ENCODE results near the gene SGCG.
A peak's percentile ranks its signal among the peaks of the same experiment; 100 is the strongest.
"Not testable (repeated sequence)": the region's sequence is repeated elsewhere in the genome, so short reads cannot be mapped to it uniquely, and the experiment has no call there.

Gene SGCG

GRCh38 chr13:23231241-23231640 is 50.5 kb downstream of the SGCG start:
- no peak for DNase-seq

- no peak for DNase-seq
Observed at GRCh38 chr13:23235994-23236393, 55.2 kb downstream of the SGCG start.

DNA sequence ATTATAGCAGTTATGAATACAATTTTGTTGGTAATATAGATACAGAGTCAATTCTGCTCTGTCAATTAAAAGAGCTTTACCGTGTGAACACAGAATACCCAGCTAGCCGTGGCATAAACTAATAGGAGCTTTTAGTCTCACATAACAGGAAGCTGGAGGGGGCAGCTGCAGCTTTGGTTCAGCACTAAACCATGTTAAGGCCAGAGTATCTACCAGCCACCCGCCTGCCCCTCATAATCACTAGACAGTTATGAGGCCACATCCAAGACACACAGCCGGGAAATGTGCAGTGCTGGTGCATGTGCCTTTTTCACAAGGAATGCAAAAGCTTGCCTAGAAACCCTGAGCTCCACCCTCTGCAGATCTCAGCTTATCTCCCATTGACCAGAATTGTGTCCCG is 62.3 kb downstream of the SGCG start:
- DNase-seq: no peak

DNA sequence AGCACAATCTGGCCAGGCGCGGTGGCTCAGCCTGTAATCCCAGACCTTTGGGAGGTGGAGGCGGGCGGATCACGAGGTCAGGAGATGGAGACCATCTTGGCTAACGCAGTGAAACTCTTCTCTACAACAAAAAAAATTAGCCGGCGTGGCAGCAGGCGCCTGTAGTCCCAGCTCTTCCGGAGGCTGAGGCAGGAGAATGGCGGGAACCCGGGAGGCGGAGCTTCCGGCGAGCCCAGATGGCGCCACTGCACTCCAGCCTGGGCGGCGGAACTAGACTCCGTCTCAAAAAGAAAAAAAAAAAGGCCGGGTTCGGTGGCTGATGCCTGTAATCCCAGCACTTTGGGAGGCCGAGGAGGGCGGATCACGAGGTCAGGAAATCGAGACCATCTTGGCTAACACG is 67.6 kb downstream of the SGCG start:
- DNase-seq: not testable (repeated sequence)

DNA sequence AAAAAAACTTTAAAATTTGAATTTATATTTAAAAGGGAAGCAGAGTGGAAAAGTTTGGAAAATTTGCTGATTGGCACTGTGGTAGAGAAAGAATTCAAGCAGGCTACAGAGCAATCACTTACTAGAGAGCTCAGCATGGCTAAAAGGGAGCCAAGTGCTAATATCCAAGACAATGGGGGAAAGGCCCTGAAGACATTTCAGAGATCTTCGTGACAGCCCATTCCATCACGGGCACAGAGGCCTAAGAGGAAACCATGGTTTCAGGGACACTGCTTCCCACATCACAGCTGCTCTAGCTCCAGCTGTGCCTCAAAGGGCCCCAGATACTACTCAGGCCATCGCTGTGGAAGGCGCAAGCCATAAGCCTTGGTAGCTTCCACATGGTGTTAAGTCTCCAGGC is 73.7 kb downstream of the SGCG start:
- DNase-seq: no peak

GRCh38 chr13:23267571-23267970 is 86.8 kb downstream of the SGCG start:
- DNase-seq: no peak

GRCh38 chr13:23268441-23268840 is 87.7 kb downstream of the SGCG start:
- DNase-seq: no peak

- DNase-seq: no peak
Observed at GRCh38 chr13:23271331-23271730, 90.6 kb downstream of the SGCG start.

GRCh38 chr13:23273498-23273897 is 92.7 kb downstream of the SGCG start:
- DNase-seq: no peak

GRCh38 chr13:23279321-23279720 is 98.5 kb downstream of the SGCG start:
- DNase-seq: no peak

DNA sequence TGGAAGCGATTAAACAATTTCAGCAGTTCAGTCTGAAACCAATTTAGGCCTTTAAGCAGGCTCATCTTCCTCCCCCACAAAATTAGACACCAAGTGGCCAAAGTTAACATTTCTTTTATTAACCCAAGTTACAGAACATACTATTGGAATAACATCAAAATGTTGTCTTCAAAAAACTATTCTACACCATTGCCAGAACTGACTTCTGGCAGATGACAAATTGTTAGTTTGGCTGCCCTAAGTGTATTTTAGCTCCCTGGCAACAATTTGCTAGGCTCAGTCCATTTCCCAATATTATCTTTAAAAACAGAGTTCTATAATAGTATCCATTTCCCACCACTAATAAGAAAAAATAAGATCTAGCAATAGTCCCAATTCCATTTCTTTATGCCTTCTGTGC is 107.8 kb downstream of the SGCG start:
- DNase-seq: no peak

GRCh38 chr13:23288995-23289394 is 108.2 kb downstream of the SGCG start:
- DNase-seq: no peak

- no peak for DNase-seq
Observed at GRCh38 chr13:23289917-23290357, 109.2 kb downstream of the SGCG start.

GRCh38 chr13:23292586-23292985 is 111.8 kb downstream of the SGCG start:
- DNase-seq: no peak

GRCh38 chr13:23314837-23315236 is 134.1 kb downstream of the SGCG start:
- DNase-seq: not testable (repeated sequence)

- no peak for DNase-seq
Observed at GRCh38 chr13:23319883-23320224, 139.1 kb downstream of the SGCG start.

GRCh38 chr13:23320926-23321534 is 140.3 kb downstream of the SGCG start:
- DNase-seq: no peak

GRCh38 chr13:23321535-23322241 is 140.9 kb downstream of the SGCG start:
- DNase-seq: peak in 1 of 2 experiments; percentile 7

- DNase-seq: peak in 1 of 2 experiments; percentile 51
Observed at GRCh38 chr13:23322353-23323336, 141.9 kb downstream of the SGCG start.

DNA sequence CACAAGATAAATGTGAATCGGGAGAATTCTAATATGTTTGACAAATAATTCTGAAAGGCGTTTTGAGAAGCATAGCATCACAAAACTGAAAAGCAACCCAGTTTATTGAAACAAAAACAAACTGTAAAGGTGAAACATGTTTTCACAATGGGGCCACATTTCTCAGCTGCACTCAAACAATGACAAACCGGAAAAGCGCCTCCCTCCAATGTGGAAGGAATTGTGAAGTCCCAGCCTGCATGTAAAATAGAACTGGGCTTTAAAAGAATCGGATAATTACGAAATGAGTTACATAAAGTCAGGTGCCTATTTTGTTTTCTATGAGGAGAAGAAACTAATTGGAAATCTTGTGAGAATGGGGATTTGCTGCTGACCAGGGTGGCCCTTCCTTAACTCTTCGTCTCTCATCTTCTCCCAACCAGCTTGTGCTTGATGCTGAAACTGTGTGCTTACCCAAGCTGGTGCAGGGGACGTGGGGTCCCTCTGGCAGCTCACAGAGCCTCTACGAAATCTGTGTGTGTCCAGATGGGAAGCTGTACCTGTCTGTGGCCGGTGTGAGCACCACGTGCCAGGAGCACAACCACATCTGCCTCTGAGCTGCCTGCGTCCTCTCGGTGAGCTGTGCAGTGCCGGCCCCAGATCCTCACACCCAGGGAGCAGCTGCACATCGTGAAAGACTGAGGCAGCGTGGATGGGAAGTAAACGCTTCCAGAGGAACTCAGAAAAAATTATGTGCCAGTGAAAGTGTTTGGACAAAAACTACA is 143.3 kb downstream of the SGCG start:
- DNase-seq: peak in 1 of 2 experiments; percentile 26

- DNase-seq: no peak
Observed at GRCh38 chr13:23325191-23325590, 144.4 kb downstream of the SGCG start.

DNA sequence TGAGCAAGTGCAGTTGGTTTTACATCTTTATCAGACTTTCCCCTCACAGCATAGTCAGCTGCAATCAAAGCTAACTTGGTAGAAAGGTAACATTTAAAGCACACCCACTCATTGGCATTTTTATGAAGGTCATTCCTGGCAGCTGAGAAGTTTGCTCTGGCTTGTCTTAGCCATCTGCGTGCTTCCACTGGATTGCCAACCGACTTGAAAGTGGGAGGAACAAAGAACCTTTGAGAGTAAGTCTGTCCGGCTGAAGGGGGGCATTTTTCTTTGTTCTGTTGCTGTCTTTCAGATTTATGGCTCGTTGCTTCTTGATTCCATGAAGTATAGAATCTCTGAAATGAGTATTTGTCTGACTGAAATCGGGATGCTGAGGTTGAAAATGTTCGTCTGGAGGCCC is 149.6 kb downstream of the SGCG start:
- no peak for DNase-seq

DNA sequence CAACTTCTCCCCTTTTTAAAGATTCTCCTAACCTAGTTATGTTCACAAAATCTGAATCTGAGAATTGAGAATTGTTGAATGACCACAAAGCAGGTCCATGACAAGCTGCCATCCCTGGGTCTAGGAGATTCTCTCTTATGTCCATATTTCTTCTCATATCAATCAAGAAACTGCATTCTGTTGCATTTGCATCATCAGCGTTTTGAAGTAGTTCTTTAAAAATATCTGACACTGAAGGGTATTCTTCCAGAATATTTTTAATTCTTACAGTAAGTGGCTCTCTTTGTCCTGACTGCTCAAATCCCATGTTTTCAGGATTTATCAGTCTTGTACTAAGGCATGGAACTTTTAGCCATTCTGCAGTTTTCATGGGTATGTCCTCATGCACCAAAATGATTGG is 158.4 kb downstream of the SGCG start:
- DNase-seq: no peak

Data from NCI-H526 (cell line).